VCaP (cell line): ENCODE data around the gene GPBAR1.
A peak's percentile ranks its signal among the peaks of the same experiment; 100 is the strongest.

Experiments
- H3K27ac ChIP-seq: fragments of 450-650 bp; 2 replicates; pipeline ENCODE4 v1.5.1; 2017
- TF ChIP-seq, protein P1 (sequence below): fragments of 450-650 bp; conservative IDR thresholded peaks from 2 replicates; pipeline ENCODE4 v1.5.1; 2017; ENCODE audit warnings: mild to moderate bottlenecking, moderate library complexity

The GPBAR1 gene

DNA sequence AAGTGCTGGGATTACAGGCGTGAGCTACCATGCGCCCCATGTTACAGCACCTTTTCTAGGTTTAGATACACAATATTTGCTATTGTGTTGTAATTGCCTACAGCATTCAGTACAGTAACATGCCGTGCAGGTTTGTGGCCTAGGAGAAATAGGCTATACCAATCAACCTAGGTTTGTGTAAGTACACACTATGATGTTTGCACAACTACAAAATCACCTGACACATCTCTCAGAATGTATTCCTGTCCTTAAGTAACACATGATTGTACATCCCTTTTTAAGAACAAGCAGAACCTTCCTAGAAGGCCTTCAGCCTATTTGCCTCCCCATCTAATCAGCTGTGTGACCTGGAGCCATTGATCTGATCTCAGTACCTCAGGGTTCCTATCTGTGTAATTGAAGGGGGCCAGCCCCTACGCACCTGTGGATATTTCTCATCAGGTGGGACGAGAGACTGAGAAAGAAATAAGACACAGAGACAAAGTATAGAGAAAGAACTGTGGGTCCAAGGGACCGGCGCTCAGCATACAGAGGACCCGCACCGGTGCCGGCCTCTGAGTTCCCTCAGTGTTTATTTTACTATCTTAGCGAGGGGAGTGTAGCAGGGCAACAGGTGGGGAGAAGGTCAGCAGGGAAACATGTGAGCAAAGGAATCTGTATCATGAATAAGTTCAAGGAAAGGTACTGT is 50.2 kb downstream of the GPBAR1 start:
- peak overlapping the region; percentile 87 for H3K27ac ChIP-seq

DNA sequence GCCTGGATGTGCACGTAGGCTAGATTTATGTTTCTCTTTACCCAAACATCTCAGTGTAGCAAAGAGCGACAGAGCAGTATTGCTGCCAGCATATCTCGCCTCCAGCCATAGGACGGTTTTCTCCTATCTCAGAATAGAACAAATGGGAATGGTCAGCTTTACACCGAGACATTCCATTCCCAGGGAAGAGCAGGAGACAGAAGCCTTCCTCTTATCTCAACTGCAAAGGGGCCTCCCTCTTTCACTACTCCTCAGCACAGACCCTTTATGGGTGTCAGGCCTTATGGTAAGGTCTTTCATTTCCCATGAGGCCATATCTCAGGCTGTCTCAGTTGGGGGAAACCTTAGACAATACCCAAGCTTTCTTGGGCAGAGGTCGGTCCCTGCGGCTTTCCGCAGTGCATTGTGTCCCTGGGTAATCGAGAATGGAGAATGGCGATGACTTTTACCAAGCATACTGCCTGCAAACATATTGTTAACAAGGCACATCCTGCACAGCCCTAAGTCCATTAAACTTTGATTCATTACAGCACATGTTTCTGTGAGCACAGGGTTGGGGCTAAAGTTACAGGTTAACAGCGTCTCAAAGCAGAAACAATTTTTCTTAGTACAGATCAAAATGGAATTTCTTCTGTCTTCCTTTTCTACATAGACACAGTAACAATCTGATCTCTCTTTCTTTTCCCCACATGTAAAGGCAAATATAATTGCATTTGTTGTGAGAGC is 50.9 kb downstream of the GPBAR1 start:
- H3K27ac ChIP-seq, result peak overlapping the region; percentile 87

More for the DNA sequence above, 50.2 kb downstream of the GPBAR1 start:
- TF ChIP-seq, protein P1, sequence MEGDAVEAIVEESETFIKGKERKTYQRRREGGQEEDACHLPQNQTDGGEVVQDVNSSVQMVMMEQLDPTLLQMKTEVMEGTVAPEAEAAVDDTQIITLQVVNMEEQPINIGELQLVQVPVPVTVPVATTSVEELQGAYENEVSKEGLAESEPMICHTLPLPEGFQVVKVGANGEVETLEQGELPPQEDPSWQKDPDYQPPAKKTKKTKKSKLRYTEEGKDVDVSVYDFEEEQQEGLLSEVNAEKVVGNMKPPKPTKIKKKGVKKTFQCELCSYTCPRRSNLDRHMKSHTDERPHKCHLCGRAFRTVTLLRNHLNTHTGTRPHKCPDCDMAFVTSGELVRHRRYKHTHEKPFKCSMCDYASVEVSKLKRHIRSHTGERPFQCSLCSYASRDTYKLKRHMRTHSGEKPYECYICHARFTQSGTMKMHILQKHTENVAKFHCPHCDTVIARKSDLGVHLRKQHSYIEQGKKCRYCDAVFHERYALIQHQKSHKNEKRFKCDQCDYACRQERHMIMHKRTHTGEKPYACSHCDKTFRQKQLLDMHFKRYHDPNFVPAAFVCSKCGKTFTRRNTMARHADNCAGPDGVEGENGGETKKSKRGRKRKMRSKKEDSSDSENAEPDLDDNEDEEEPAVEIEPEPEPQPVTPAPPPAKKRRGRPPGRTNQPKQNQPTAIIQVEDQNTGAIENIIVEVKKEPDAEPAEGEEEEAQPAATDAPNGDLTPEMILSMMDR, result no peak

DNA sequence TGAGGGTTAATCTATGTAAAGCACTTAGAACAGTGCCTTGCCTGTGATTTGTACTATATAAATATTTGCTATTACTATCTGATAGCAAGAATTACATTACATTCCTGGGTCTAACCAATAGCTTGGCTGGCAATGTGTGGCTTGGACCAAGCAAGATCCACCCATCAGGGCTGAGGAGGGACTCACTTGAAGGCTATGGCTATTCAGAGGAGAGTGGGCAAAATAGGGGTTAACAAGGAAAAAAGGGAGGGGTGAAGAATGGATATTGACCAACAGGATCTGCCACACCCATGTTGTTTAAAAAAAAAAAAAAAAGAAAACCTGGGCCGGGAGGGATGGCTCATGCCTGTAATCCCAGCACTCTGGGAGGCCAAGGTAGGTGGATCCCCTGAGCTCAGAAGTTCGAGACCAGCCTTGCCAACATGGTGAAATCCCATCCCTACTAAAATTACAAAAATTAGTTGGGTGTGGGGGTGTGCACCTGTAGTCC is 51.5 kb downstream of the GPBAR1 start:
- TF ChIP-seq, protein P1, result no peak
- H3K27ac ChIP-seq, result peak overlapping the region; percentile 87

DNA sequence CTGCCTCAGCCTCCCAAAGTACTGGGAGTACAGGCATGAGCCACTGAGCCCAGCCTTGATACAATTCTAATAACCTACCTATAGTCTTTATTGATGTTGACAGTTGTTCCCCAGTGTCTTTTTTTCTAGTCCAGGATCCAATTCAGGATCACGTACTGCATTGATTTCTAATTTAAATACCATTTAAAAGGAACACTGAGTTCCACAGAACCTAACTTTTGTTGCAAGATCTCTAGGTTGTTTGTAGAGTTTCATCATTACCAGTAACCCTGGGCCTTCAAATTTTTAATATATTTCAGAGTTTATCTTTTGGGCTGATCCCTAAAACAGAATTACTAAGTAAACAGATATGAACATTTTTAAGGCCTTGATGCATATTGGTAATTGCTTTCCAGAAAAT is 52.5 kb downstream of the GPBAR1 start:
- TF ChIP-seq, protein P1, result no peak
- peak overlapping the region; percentile 87 for H3K27ac ChIP-seq
